Fibroblast of lung (primary cell): Measurements from ENCODE around the gene AMHR2.

Source experiments
- EZH2 ChIP-seq: IDR thresholded peaks from 2 replicates; pipeline ENCODE4 v1.5.1; 2012; ENCODE audit warnings: low read length, control low read depth, mild to moderate bottlenecking; ENCODE audit errors: missing control alignments
- TF ChIP-seq, protein P1 (sequence below), 2 donors: IDR thresholded peaks in 1 of 2; conservative IDR thresholded peaks in 1 of 2; 1 replicate in 1 of 2; 2 replicates in 1 of 2; pipeline ENCODE4 v1.5.1; 2011 to 2012; ENCODE audit warnings: low read length in 2 of 2, control low read depth in 1 of 2, inconsistent platforms in 1 of 2, low read depth in 1 of 2, mild to moderate bottlenecking in 1 of 2

DNA sequence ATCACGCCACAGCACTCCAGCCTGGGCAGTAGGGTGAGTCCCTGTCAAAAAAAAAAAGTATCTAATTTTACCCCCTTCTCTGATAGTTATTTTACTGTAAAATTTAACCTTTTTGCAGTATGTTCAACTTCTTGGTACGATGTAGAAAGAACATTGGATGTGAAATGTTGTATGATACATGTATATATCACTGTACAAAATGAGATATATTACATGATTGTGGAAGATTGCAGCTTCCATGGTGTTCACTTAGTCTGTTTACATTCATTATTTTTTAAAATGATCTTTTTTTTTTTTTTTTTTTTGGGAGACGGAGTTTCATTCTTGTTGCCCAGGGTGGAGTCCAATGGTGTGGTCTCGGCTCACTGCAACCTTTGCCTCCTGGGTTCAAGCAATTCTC is 34.7 kb upstream of the AMHR2 start:
- TF ChIP-seq, protein P1, sequence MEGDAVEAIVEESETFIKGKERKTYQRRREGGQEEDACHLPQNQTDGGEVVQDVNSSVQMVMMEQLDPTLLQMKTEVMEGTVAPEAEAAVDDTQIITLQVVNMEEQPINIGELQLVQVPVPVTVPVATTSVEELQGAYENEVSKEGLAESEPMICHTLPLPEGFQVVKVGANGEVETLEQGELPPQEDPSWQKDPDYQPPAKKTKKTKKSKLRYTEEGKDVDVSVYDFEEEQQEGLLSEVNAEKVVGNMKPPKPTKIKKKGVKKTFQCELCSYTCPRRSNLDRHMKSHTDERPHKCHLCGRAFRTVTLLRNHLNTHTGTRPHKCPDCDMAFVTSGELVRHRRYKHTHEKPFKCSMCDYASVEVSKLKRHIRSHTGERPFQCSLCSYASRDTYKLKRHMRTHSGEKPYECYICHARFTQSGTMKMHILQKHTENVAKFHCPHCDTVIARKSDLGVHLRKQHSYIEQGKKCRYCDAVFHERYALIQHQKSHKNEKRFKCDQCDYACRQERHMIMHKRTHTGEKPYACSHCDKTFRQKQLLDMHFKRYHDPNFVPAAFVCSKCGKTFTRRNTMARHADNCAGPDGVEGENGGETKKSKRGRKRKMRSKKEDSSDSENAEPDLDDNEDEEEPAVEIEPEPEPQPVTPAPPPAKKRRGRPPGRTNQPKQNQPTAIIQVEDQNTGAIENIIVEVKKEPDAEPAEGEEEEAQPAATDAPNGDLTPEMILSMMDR (conservative IDR thresholded peaks at IDR 0.05 in 1 of 2, IDR thresholded peaks at IDR 0.05 in 1 of 2; ENCODE audit: low read depth in 1 of 2, low read length in 2 of 2): no peak
- TF ChIP-seq EZH2: no peak
